Measurements from ENCODE around the gene ITIH5. TPM values are rescaled to one million over a fixed set of nuclear protein-coding genes. Genes with fewer than 3 reads are reported as not detected.
"Not testable (repeated sequence)": the region's sequence is repeated elsewhere in the genome, so short reads cannot be mapped to it uniquely, and the experiment has no call there.

The ITIH5 gene
- not detected in 2 replicates for total RNA-seq (2014; rRNA removed; shearing (Covaris generic))
- not detected in 2 replicates for total RNA-seq (2022)
- percentile 1 among the genes with signal in this experiment for Bru-seq, nascent RNA
- not detected for BruChase-seq, experiment 1, labeled RNA remaining after a 6-hour chase
- not detected for BruChase-seq, experiment 2, labeled RNA remaining after a 2-hour chase
- long read RNA-seq: 0 reads

GRCh38 chr10:7666253-7667023 is at the start of gene ITIH5:
Gene ITIH5 (minus strand): TSS chr10:7666966. CDS start chr10:7666892, 74 bp downstream.
- no peak within 1 kb of the TSS for H3K4me3 ChIP-seq (ENCODE audit: low read depth, low read length, poor library complexity, severe bottlenecking)
- intact Hi-C loops (cut with micrococcal nuclease; ENCODE audit: unreplicated experiment): no loop called here
- no peak within 1 kb of the TSS for H3K4me2 ChIP-seq (ENCODE audit: low read length)
- no peaks in the 10 kb centered on the region for H3K36me3 ChIP-seq (ENCODE audit: insufficient read depth, low read length)
- no peaks in the 10 kb centered on the region for H3K9me2 ChIP-seq (ENCODE audit: insufficient read depth, low read length)
- no TSS peak for BruUV-seq (replicated peaks)
- no peaks in the 10 kb centered on the region for H3K9me3 ChIP-seq (ENCODE audit: low read length)
- no peaks in the 10 kb centered on the region for H4K20me1 ChIP-seq (ENCODE audit: insufficient read depth, low read length)
- H3K4me1 ChIP-seq (ENCODE audit: insufficient read depth, low read length, poor library complexity, severe bottlenecking): no peaks in the 10 kb centered on the region
- DNase-seq (ENCODE audit: low spot score): no peak
- ChIA-PET POLR2A (interaction anchor here (0.6 kb wide), 1 partner anchor 32 kb away, joined by 3 read pairs; no protein-coding TSS in a partner anchor), CTCF (ENCODE audit: unreplicated experiment) (no interaction called here)
- TF ChIP-seq CTCF (conservative IDR thresholded peaks at IDR 0.05; ENCODE audit: low read length) (no peak), EZH2phosphoT487 (IDR thresholded peaks at IDR 0.05; ENCODE audit: borderline replicate concordance, low read depth, low read length) (no peak)
- no peaks in the 10 kb centered on the region for H3K79me2 ChIP-seq (ENCODE audit: insufficient read depth, low read depth, low read length)
- no peak within 1 kb of the TSS for H2AFZ ChIP-seq (ENCODE audit: low read length)
- H3K27ac ChIP-seq (ENCODE audit: low read depth, low read length, poor library complexity, severe bottlenecking): no peak within 1 kb of the TSS

- Histone ChIP-seq H3K4me2 (ENCODE audit: low read length) (no peak overlapping the region), H4K20me1 (ENCODE audit: insufficient read depth, low read length) (no peaks in the 10 kb centered on the region), H3K79me2 (ENCODE audit: insufficient read depth, low read depth, low read length) (no peaks in the 10 kb centered on the region), H2AFZ (ENCODE audit: low read length) (no peak overlapping the region), H3K4me1 (ENCODE audit: insufficient read depth, low read length, poor library complexity, severe bottlenecking) (no peaks in the 10 kb centered on the region), H3K4me3 (ENCODE audit: low read depth, low read length, poor library complexity, severe bottlenecking) (no peak overlapping the region), H3K27ac (ENCODE audit: low read depth, low read length, poor library complexity, severe bottlenecking) (no peak overlapping the region), H3K36me3 (ENCODE audit: insufficient read depth, low read length) (no peaks in the 10 kb centered on the region), H3K9me2 (ENCODE audit: insufficient read depth, low read length) (no peaks in the 10 kb centered on the region), H3K9me3 (ENCODE audit: low read length) (no peaks in the 10 kb centered on the region)
- DNase-seq (ENCODE audit: low spot score): no peak
- intact Hi-C loops (cut with micrococcal nuclease; ENCODE audit: unreplicated experiment): no loop called here
- ChIA-PET POLR2A (no interaction called here), CTCF (ENCODE audit: unreplicated experiment) (no interaction called here)
- no TSS peak for BruUV-seq (replicated peaks)
- TF ChIP-seq CTCF (conservative IDR thresholded peaks at IDR 0.05; ENCODE audit: low read length): no peak
- no peak for TF ChIP-seq EZH2phosphoT487 (IDR thresholded peaks at IDR 0.05; ENCODE audit: borderline replicate concordance, low read depth, low read length)
Measured at GRCh38 chr10:7715515-7715914, 48.7 kb upstream of the ITIH5 start.

- H3K4me2 ChIP-seq (ENCODE audit: low read length); H3K9me3 ChIP-seq (ENCODE audit: low read length); BruUV-seq (replicated peaks); DNase-seq (ENCODE audit: low spot score); H3K79me2 ChIP-seq (ENCODE audit: insufficient read depth, low read depth, low read length); H3K9me2 ChIP-seq (ENCODE audit: insufficient read depth, low read length); H4K20me1 ChIP-seq (ENCODE audit: insufficient read depth, low read length); POLR2A ChIA-PET; H2AFZ ChIP-seq (ENCODE audit: low read length); H3K27ac ChIP-seq (ENCODE audit: low read depth, low read length, poor library complexity, severe bottlenecking); CTCF ChIA-PET (ENCODE audit: unreplicated experiment); H3K4me3 ChIP-seq (ENCODE audit: low read depth, low read length, poor library complexity, severe bottlenecking); intact Hi-C loops (cut with micrococcal nuclease; ENCODE audit: unreplicated experiment); H3K36me3 ChIP-seq (ENCODE audit: insufficient read depth, low read length); H3K4me1 ChIP-seq (ENCODE audit: insufficient read depth, low read length, poor library complexity, severe bottlenecking): not testable (repeated sequence)
Measured at GRCh38 chr10:7711075-7711474, 44.3 kb upstream of the ITIH5 start.

Data from OCI-LY7 (cell line).